Panc1 (cell line): ENCODE results near the gene SEMA6A. TPM values are rescaled to one million over a fixed set of nuclear protein-coding genes. Genes with fewer than 3 reads are reported as not detected.

ENCODE experiments used
- ATAC-seq: fragments of 200-7000 bp; cut with Tn5 transposase; 2 replicates; pipeline ENCODE4 v1.9.1; 2020; ENCODE audit warnings: mild to moderate bottlenecking, moderate library complexity
- BruUV-seq: library from RNA; stranded (reverse); fragments of 400-500 nt; replicated peaks from 2 replicates; lab custom pipeline; 2021; lab: Mats Ljungman, UMichigan
- CTCF ChIA-PET: fragments of 300-600 bp; sonication (Branson Sonifier 250); formaldehyde crosslinking; loops from one replicate; lab custom pipeline; 2022; ENCODE audit warnings: antibody characterized with exemption; lab: Charles Lee
- POLR2A ChIA-PET: fragments of 300-600 bp; sonication (Branson Sonifier 250); formaldehyde crosslinking; loops from one replicate; lab custom pipeline; 2022; ENCODE audit warnings: antibody characterized with exemption; lab: Charles Lee
- DNase-seq: peaks from one replicate; pipeline ENCODE4 v3.0.0-alpha.2; 2010; ENCODE audit warnings: low read depth, low spot score
- H3K27ac ChIP-seq: 2 replicates; pipeline ENCODE4 v1.5.1; 2011; ENCODE audit warnings: mild to moderate bottlenecking, low read length, inconsistent platforms
- H3K27me3 ChIP-seq: fragments of 200-500 bp; sonication (Bioruptor generic); 2 replicates; pipeline ENCODE4 v1.6.0; 2014; ENCODE audit warnings: low read length, inconsistent platforms; ENCODE audit not compliant: control insufficient read depth, insufficient read depth
- H3K36me3 ChIP-seq: fragments of 200-500 bp; sonication (Bioruptor generic); 2 replicates; pipeline ENCODE4 v1.5.1; 2014; ENCODE audit warnings: inconsistent platforms, mild to moderate bottlenecking, low read length, moderate library complexity; ENCODE audit not compliant: control insufficient read depth, insufficient read depth
- H3K4me1 ChIP-seq: 2 replicates; pipeline ENCODE4 v1.5.1; 2011; ENCODE audit warnings: inconsistent platforms, mild to moderate bottlenecking, low read length, moderate library complexity; ENCODE audit not compliant: control insufficient read depth, insufficient read depth
- H3K4me3 ChIP-seq, 2 experiments: 2 replicates each; pipeline ENCODE4 v1.5.1; 2011 to 2012; ENCODE audit warnings: low read depth in 2 of 2, low read length in 2 of 2, mild to moderate bottlenecking in 2 of 2, inconsistent platforms in 1 of 2, moderate library complexity in 1 of 2
- H3K9me3 ChIP-seq: fragments of 200-500 bp; sonication (Bioruptor generic); 2 replicates; pipeline ENCODE4 v1.5.1; 2014; ENCODE audit warnings: low read depth, mild to moderate bottlenecking, inconsistent platforms, low read length, moderate library complexity; ENCODE audit not compliant: control insufficient read depth, insufficient read depth
- POLR2AphosphoS5 ChIP-seq: IDR thresholded peaks from 2 replicates; pipeline ENCODE4 v1.6.1; 2012; ENCODE audit warnings: mild to moderate bottlenecking, low read depth, low read length, moderate library complexity
- REST ChIP-seq, 2 experiments: IDR thresholded peaks; 2 replicates each; pipeline ENCODE4 v1.6.1; 2011 to 2012; ENCODE audit warnings: low read depth in 2 of 2, control low read depth in 1 of 2, low read length in 1 of 2, mild to moderate bottlenecking in 1 of 2, moderate library complexity in 1 of 2; ENCODE audit not compliant: insufficient read depth in 1 of 2
- SIN3A ChIP-seq: IDR thresholded peaks from 2 replicates; pipeline ENCODE4 v1.6.1; 2012; ENCODE audit warnings: low read depth, mild to moderate bottlenecking, low read length, moderate library complexity, borderline replicate concordance; ENCODE audit not compliant: insufficient read depth
- TCF7L2 ChIP-seq: IDR thresholded peaks from 2 replicates; pipeline ENCODE4 v1.6.1; 2011; ENCODE audit warnings: mild to moderate bottlenecking, low read depth, low read length, inconsistent platforms
- in situ Hi-C: cut with HindIII; loops from 2 replicates; pipeline ENCODE4 v1.10.0; 2016; ENCODE audit warnings: low sequenced_read_pairs, low pct_unique_long_range_greater_than_20kb
- intact Hi-C: fragments of 100-400 bp; cut with micrococcal nuclease; formaldehyde crosslinking; loops from one replicate; pipeline ENCODE4 v1.10.0; 2022; ENCODE audit not compliant: unreplicated experiment
- total RNA-seq: library from RNA; stranded (reverse); gene quantifications from one replicate; pipeline ENCODE4 v1.2.1, GENCODE V29; 2021; ENCODE audit not compliant: unreplicated experiment
- TF ChIP-seq, protein P1 (sequence below): fragments of 450-650 bp; IDR thresholded peaks from 2 replicates; pipeline ENCODE4 v1.5.1; 2017; ENCODE audit warnings: mild to moderate bottlenecking

SEMA6A gene
- total RNA-seq, 1 experiment from 2014 or later = 0.54 TPM

DNA sequence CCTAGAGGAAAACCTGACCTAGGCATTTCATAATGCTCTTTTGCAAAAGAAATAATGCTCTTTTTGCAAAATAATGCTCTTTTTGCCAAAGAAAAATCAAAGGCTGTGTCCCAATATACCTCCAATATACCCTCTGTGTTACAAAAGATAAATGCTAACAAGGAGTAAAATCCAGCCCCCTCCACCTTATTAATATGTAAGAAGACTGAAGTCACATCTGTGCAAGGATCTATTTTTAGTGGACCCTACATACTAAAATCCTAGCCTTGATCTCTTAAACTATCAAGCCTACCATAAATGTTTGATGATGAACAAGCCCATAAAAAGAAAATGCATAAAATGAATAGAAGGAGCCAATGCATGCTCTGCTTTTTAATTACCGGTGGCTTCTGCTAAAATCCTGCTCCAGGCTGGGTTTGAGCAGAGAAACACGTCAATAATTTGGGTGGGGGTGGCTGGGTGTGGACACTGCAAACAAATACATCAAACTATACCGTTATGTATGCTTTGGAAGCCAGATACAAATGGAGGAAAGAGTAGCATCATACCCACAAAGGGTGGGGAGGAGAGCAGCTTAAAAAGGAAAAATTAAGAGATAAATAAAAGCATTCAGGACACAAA is 131.6 kb downstream of the SEMA6A start:
- H3K27ac ChIP-seq = no peak overlapping the region
- ATAC-seq = no peak
- no peak overlapping the region for H3K4me3 ChIP-seq
- CTCF ChIA-PET = interaction anchor here (0.8 kb wide), 1 partner anchor 1226 kb away, joined by 9 read pairs; no protein-coding TSS in a partner anchor
- TF ChIP-seq REST (IDR thresholded peaks at IDR 0.05; ENCODE audit: insufficient read depth in 1 of 2, low read depth in 2 of 2, low read length in 1 of 2) (no peak), SIN3A (no peak), TCF7L2 (no peak), POLR2AphosphoS5 (no peak)
- TF ChIP-seq, protein P1, sequence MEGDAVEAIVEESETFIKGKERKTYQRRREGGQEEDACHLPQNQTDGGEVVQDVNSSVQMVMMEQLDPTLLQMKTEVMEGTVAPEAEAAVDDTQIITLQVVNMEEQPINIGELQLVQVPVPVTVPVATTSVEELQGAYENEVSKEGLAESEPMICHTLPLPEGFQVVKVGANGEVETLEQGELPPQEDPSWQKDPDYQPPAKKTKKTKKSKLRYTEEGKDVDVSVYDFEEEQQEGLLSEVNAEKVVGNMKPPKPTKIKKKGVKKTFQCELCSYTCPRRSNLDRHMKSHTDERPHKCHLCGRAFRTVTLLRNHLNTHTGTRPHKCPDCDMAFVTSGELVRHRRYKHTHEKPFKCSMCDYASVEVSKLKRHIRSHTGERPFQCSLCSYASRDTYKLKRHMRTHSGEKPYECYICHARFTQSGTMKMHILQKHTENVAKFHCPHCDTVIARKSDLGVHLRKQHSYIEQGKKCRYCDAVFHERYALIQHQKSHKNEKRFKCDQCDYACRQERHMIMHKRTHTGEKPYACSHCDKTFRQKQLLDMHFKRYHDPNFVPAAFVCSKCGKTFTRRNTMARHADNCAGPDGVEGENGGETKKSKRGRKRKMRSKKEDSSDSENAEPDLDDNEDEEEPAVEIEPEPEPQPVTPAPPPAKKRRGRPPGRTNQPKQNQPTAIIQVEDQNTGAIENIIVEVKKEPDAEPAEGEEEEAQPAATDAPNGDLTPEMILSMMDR = no peak
- POLR2A ChIA-PET = interaction anchor here (0.6 to 0.7 kb wide), 2 partner anchors 117 to 463 kb away, joined by 3 to 4 read pairs; no protein-coding TSS in a partner anchor
- H3K4me1 ChIP-seq = no peaks in the 10 kb centered on the region
- H3K27me3 ChIP-seq = no peaks in the 10 kb centered on the region
- H3K36me3 ChIP-seq = no peaks in the 10 kb centered on the region
- H3K9me3 ChIP-seq = no peaks in the 10 kb centered on the region
- BruUV-seq = no TSS peak
- intact Hi-C loops = no loop called here
- no peak for DNase-seq
- in situ Hi-C loops = no loop called here

GRCh38 chr5:116442095-116442534 is 132.5 kb downstream of the SEMA6A start:
- BruUV-seq = no TSS peak
- ATAC-seq (no peak), DNase-seq (no peak)
- Histone ChIP-seq H3K4me3 (no peak overlapping the region), H3K36me3 (no peaks in the 10 kb centered on the region), H3K27ac (no peak overlapping the region), H3K4me1 (no peaks in the 10 kb centered on the region), H3K9me3 (no peaks in the 10 kb centered on the region), H3K27me3 (no peaks in the 10 kb centered on the region)
- in situ Hi-C loops (no loop called here), intact Hi-C loops (no loop called here)
- TF ChIP-seq SIN3A = no peak
- TF ChIP-seq REST (IDR thresholded peaks at IDR 0.05; ENCODE audit: insufficient read depth in 1 of 2, low read depth in 2 of 2, low read length in 1 of 2) = no peak
- no peak for TF ChIP-seq POLR2AphosphoS5
- TF ChIP-seq, protein P1 = no peak
- TF ChIP-seq TCF7L2 = no peak
- ChIA-PET POLR2A (interaction anchor here (0.7 kb wide), 1 partner anchor 464 kb away, joined by 4 read pairs; no protein-coding TSS in a partner anchor), CTCF (no interaction called here)
